Activated T-helper 1 cell treated with anti-CD3 and anti-CD28 coated beads, Interleukin-2, amount 50 U/mL, for 16 hours (primary cell): ENCODE data around the gene KCNH1.

Source experiments
- DNase-seq, 2 donors: peaks; one replicate each; pipeline ENCODE4 v3.0.0-alpha.2; 2020; ENCODE audit warnings: low read depth in 1 of 2, low spot score in 1 of 2

The KCNH1 gene

DNA sequence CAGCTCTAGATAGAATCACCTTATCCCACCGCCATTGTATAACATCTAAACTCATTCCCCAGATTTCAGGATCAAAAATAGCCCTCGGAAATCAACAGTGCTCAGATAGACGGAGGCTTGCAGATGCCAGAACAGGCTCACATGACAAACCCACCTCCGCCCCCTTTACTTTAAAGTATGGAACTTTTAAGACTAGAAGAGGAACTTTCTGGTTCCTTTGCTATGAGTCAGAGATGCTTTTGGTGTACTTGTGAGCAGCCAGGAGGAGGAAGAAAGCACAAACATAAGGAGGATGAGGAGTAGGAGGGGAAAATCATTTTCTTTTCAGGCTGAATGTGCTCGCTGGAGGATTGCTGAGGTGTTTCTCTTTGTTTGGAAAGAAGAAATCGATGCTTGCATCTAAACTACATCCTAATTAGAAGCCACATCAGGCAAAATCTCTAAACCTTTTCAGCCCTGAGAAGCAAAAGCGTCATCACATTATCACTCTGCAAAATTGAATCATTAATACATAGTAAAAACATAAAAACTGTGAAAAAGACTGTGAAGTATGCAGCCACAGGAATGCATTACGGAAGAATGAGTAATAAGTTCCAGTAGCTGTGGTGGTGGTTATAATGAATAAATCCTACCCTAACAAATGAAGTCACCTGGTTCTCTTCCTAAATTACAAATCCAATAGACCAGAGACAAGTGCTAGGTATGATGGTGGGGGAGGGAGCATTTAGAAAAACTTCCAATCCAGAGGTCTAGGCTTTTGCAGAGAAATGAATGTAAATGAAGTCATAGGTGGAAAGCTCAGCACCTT lies 251.3 kb downstream of the KCNH1 start:
- no peak for DNase-seq

DNA sequence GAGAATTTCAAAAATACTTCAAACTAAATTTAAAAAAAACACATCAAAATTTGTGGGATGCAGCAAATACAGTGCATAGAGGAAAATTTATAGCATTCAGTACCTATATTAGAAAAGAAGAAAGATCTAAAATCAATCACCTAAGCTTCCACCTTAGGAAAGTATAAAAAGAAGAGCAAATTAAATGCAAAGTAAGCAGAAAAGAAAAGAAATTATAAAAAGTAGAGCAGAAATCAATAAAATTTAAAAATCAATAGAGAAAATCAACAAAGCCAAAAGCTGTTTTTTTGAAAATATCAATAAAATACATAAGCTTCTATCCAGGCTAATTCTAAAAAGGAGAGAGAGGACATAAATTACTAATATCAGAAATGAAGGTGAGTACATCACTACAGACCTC lies 255.4 kb downstream of the KCNH1 start:
- no peak for DNase-seq

DNA sequence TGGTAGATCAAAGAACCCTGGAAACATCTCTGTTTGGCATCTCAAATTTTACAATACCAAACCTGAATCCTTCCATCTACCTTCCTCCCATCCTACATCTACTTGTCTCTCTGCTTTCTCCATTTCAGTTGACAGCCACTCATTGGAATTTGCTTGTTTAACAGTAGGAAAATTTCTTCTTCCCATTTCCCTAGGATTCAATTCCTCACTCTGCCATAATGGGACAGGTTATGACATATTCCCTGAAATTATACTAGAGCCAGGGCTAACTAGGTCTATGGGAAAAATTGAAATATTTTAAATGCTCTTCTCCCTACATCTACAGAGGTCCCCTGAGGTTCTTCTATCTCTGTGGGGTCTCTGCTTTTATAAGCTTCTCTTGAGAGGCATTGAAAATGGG lies 257.7 kb downstream of the KCNH1 start:
- DNase-seq: no peak

DNA sequence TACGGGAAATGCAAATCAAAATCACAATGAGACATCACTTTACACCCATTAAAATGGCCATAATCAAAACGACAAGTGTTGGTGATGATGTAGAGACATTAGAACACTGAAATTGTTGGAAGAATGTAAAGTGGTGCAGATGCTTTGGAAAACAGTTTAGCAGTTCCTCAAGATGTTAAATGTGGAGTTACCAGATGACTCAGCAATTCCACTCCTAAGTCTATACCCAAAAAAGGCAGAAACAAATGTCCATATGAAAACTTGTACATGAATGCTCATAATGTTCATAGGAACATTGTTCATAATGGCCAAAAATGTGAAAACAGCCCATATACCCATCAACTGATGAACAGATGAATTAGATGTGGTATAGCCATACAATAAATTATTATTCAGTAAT lies 267.4 kb downstream of the KCNH1 start:
- no peak for DNase-seq

DNA sequence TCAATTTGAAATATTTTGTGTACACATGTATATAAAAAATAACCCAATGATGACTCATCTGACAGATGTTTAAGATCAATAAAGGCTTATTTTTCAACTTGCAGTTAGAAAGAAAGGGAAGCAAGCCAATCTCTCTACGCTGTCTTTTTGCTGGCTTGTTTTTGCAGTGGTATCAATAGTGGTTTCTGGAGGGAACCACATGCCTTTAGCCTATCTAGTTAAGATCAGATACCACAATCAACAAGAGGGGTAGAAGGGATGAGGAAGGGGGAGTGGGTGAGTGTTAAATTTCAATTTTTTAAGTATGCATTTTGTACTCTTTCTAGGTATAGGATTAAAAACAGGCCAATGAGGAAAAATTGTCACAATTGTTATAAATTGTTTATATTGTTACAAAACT lies 276.2 kb downstream of the KCNH1 start:
- no peak for DNase-seq

DNA sequence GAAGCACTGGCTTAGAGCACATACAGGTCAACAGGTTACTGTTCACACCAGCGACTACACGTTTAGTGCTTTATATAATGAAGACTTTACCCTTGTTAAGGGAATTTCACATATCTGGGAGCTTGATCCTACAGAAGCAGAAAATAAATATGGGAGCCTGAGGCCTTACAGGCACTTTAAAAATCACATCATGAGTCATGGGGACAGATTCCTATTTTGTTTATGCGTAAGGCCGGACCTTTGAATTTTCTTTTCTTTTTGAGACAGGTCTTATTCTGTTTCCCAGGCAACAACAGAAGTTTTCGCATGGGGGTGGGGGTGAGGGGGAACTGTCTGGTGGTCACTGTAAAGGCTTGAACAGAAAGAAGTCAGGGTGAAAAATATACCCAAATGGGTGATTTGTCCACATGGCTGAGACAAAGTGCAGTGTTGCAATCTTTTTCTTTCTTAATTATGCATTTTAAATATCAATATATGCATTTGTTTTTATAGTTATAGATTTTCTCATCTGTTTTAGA lies 276.7 kb downstream of the KCNH1 start:
- no peak for DNase-seq

DNA sequence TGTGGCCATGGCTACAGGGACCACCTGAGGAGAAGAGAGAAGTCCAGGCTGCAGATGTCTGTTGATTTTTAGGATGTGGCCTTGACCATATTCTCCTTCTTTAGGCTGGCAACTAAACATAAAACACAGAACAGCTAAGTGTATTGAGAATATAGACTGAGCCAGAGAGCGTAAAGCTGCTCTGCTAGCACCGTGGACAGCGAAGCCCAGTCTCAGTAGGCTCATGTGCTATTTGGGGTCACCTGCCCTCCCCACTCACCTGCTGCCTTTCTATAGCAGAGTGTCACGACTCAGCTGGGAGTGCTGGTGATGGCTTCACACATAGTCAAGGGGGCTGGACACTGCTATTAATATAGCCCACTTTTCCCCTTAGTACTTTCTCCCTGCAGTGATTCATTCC lies 278.5 kb downstream of the KCNH1 start:
- DNase-seq: no peak

DNA sequence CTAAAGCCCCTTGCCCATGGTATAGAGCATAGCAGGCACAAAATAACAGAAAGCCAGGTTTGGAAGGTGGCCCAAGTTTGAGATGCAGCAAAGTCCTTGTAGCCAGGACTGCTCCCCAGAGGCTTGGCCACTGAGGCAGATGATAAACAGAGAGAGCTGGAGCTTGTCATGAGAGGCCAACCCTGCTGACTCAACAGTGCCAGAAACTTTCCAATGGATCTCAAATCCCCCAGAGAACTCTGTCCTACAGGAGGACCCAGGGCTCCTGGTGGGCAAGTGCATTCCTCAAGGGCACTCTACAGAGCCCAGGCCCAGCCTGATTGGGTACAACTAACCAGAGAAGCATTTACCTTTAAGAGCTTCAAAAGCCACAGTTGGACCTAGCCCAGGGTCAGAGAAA lies 280.7 kb downstream of the KCNH1 start:
- DNase-seq: no peak

DNA sequence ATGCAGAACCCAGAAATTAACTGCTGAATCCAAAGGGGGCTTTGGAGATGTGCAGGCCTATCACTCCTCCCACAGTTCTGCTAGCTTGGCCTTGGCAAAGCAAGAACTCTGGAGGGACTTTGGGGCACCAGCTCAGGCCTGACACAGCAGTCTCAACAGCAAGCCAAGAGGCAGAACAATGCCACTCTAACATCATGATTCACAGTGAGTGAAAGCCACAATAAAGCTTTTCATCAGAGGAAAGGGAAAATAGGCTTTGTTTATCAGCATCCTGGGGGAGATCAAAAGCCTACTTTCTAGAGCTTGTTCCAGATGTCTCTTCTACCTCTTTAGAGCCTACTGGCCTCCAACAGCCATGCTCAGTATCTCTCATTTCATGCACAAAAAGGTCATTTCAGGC lies 283.4 kb downstream of the KCNH1 start:
- DNase-seq: no peak

DNA sequence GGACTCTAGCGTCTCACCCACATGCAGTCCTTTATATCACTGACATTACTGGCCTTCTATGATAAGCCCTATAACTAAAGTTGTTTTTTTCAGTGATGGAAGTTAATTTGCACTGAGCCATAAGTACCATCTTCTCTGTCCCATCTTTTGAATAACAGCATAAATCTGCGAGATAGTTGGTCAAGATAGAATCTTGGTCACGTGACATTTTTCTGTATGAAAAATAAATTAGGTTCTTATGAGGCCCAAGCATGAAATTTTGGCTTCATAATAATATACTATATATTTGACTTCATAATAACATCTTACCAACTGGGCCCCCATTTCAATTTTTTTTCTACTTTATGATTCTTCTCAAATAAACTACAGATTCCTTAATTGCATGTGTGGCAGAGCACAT lies 285.5 kb downstream of the KCNH1 start:
- no peak for DNase-seq

DNA sequence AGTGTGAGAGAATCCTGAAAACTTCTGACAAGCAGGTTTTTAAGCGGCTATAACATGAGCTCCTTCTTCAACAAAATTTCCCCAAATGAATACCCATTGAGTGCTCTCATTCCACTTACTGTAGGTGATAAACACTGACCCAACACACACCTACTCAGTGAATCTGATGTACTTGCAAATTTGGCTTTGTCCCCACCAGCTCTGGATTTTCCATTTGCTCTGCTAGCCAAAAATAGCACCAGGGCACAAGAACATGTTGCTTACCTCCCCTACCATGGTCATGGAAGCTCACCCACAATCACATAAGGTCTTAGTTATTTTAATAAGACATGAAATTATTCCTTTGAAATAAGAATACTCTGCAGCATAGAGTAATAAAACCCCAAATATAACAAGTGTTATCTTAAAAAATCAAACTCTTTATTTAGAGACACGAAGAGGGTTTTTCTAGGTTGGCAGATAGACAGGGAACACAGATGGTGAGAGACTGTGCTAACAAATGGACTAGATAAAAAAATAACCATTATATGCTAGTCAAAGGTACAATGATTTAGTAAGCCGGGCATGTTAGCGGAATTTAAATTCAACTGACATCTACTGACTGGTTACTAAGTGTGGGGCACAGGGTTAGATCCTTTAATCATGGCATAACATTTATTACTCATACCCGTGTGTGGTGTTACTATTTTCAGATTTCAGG lies 291.9 kb downstream of the KCNH1 start:
- DNase-seq: no peak

DNA sequence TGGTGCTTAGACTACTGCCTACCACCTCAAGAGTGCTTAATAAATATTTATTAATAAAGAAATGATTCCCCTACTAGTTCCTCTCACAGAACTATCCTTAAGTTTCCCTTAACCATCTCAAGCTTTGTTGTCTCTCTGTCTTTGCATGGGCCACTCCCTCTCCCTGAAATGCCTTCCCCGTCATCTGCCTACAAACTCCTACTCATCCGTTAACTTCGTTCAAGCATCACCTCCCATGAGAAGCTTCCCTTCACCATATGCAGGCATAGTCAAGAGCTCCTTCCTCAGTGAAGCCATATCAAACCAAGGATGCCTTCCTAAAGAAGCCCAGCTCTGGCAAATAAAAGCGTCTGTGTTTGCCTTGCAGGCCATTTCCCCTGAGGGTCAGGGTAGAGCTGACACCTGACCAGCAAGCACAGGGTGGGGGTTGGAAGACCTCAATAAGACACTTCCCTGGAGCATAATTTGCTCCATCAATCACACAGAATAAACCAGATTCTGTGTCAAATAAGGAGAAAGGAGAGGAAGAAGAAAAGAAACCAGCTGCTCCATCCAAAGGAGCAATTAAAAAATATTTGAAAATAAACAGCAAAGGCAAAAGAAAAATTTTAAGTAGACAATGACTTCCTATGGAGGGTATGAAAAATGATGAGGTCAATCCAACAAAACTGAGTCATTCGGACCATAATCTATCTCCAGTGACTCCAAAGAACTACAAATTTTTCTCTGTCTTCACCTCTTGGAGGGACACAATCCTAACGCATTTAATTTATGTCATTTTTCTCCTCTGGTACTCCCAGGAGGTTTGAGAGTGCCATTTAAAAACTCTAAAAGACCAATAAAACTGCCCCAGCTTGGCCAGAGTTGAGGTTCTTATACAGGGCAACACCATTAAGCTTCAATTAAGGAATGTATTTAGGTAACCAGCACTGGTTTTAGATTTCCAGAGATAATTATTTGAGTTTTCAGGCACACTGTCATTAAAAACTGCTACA lies 303.6 kb downstream of the KCNH1 start:
- DNase-seq: no peak

DNA sequence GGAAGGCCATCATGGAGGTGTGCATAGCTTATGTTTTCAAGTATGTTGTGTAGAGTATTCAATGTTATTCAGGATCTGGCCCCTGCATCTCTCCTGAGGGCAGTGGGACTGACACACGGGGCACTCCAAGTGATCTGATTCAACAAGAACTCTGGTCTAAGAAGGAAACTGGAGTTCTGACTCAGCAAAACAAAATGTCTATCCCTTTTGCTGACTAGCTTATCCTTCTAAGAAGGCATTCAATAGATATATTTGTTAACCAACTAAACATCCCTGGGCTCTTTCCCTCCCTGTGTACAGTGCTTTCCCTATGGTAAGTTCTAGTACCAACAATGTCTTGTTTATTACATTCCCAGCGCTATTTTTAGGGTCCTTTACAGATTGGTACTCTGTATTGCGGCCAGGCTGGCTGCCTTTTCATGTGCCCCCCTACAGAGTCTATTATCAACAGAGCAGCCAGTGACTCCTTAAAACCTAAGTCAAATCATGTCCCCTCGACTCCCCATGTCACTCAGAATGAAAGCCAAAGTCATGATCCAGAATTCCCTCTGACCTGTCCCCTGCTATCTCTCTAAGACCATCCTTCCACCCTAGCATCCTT lies 304.9 kb downstream of the KCNH1 start:
- no peak for DNase-seq

DNA sequence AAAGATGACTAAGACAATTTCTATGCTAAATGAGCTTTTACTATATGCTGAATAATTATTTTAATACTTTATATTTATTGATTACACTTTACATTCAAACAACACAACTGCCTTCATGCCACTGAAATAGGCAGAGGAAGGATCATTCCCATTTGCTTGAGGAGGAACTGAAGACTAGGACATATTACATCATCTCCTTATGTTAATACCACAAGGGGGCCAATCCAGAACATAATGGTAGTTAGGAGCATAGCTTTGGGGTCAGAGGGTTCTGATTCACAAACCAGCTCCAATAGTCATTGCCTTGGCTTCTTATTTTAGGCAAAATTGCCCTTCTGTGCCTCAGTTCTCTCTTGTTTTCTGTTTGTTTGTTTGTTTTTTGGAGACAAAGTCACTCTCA lies 306.5 kb downstream of the KCNH1 start:
- no peak for DNase-seq

DNA sequence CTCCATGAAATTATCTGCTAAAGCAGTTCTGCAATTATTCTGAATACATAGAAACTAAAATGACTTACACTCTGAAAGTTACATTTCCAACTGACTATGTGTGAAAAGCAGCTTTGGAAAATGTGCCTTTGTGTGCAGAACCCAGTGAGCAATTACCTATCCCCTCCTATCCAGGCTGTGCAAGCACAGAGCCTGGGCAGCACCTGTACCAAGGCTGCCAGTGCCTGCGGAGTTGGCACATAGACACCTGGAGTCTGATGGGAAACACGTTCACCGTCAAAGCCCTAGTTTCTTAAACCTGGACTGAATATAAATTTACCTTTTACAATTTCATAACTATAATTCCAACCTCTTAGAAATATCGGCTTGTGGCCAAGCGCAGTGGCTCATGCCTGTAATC lies 307.3 kb downstream of the KCNH1 start:
- DNase-seq: no peak

DNA sequence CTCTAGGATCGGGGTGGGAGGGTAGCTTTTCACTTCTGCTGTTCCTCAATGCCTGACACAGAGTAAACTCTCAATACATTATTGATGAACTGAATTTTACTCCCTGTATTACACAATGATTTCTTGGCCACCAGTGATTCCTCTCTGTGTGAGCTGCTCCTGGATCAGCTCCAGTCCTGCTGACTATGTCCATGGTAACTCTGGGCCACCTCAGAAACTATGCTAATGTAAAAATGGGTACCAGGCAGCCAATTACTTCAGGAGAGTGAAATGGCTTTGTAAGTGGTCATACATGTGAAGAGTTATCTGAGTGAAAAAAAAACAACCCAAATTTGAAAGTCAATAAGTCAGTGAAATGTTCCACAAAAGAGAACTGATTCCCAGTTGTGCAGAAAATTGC lies 311.0 kb downstream of the KCNH1 start:
- DNase-seq: no peak

DNA sequence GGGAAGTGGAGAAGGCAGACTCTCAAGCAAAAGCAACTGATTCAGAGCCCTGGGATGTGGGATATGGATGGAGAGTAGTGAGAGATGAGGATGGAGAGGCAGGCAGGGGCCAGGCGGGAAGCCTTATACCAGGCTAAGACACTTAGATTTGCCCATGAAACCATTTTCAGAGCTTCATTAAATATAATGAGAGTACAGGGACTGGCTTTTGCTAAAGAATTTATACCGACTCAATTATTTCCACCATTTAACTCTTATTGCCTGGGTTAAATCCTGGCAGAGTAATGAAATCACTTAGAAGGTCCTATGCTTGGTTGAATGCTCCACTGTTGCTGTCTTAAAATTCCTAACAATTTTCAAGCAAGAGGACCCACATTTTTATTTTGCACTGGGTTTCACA lies 311.7 kb downstream of the KCNH1 start:
- no peak for DNase-seq

DNA sequence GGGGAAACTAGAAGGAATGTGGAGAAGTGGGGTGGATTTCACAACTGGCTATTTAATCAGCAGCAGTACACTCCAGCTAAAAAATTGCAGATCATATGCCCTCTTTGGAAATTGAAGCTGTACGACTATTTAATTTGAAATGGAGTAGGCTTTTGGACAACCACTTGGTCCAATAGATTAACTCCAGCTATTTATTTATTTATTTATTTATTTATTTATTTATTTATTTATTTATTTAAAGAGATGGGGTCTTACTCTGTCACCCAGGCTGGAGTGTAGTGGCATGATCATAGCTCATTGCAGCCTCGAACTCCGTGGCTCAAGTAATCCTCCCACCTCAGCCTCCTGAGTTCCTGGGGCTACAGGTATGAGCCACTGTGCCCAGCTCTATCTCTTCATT lies 312.3 kb downstream of the KCNH1 start:
- DNase-seq: no peak

DNA sequence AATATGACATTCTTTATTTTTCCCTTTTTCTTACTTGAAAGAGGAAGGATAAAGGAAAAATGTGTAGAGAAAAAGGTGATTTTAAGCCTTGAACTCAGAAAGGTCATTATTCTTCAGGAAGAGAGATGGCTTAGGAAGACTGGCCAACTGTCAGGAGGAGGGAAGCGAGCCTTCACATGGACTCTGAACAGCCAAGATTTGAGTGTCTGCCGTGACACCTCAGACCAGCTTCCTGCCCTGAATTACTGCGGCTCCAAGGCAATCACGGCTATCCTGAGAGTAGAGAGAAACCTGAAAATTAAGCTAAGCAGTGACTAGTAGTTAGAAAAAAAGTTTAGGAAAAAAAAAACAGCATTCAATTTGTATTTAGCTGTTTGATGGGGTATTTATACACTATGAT lies 314.7 kb downstream of the KCNH1 start:
- no peak for DNase-seq

DNA sequence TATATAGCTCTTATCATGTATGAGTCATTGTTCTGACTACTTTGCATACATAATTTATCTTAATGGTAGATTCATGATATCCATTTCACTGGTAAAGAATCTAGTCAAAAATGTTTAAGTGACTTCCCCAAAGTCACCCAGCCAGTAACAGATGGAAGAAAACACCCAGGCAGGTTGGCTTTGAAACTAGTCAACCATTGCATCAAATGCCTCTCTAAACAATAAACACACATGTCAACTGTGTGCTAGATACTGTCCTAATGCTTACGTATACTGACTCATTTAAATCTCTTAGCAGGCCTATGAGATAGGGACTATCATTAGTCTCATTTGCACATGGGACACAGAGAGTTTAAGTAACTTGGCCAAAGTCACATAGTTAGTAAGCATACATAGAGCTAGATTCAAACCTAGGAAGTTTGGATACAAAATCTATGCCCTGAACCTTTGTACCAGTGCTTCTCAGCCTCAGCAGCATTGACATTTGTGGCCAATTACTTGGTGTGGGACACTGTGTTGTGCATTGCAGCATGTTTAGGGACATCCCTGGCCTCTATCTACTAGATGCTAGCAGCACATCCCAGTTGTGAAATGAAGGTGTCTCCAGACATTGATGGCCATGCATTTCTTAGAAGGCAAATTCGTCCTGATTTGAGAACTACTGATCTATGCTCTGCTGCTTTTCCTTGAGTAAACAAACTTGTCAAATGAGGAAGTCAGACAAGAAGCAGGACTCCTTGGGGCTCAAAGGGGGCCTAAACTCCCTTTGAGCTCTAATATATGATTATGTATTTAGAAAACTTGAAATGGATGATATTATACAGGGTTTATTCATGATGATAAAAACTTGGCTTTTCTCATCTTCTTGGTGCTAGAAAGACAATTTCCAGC lies 316.3 kb downstream of the KCNH1 start:
- DNase-seq: no peak
